ENCODE measurements around the gene SS18L1.
"Not testable (repeated sequence)": the region's sequence is repeated elsewhere in the genome, so short reads cannot be mapped to it uniquely, and the experiment has no call there.

The SS18L1 gene

DNA sequence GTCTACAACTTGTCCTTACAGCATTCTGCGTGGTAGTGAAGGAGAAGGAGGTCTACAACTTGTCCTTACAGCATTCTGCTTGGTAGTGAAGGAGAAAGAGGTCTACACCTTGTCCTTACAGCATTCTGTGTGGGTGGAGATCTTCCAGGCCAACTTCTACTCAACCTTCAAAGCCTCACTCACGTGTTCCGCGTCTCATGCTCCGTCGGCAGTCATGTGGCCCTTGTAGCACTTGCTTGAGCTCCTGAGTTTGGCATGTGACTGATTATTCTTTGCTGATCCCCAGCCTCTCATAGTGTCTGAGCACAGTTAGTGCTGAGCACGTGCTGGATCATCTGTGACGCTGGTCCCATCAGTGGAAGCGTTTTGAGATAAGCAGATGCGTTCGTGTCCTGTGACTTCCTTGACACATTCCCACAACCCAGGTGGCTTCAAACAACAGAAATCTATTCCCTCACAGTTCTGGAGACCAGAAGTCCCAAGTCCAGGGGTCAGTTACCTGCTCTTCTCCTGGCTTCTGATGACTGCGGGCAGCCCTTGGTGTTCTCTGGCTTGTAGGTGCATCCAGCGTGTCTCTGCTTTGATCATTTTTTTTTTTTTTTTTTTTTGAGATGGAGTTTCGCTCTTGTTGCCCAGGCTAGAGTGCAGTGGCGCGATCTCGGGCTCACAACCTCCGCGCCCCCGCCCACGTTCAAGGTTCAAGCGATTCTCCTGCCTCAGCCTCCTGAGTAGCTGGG is 2.6 kb downstream of the SS18L1 start:
- DNase-seq (ENCODE audit: extremely low read depth, low read depth) = no peak
- TF ChIP-seq, protein P1, sequence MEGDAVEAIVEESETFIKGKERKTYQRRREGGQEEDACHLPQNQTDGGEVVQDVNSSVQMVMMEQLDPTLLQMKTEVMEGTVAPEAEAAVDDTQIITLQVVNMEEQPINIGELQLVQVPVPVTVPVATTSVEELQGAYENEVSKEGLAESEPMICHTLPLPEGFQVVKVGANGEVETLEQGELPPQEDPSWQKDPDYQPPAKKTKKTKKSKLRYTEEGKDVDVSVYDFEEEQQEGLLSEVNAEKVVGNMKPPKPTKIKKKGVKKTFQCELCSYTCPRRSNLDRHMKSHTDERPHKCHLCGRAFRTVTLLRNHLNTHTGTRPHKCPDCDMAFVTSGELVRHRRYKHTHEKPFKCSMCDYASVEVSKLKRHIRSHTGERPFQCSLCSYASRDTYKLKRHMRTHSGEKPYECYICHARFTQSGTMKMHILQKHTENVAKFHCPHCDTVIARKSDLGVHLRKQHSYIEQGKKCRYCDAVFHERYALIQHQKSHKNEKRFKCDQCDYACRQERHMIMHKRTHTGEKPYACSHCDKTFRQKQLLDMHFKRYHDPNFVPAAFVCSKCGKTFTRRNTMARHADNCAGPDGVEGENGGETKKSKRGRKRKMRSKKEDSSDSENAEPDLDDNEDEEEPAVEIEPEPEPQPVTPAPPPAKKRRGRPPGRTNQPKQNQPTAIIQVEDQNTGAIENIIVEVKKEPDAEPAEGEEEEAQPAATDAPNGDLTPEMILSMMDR (IDR thresholded peaks at IDR 0.05; ENCODE audit: low read depth, low read length) = no peak

DNA sequence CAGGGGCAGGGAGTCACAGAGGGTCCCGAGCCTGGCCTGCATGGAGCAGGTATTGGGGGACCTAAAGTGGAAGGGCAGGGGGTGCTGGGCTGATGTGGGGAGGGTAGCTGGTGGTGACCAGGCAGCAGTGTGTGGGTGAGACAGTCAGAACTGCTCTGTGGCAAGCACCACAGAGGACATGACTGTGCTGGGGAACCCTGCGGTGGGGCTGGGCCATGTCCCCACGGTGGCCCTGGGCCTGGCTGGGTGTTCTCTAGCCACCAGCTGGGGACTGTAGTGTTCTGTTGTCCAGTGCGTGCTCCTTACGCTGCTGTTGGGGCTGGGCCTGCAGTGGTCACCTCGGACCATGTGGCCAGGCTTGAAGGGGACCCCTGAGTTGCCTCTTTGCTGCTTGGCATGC is 3.6 kb downstream of the SS18L1 start:
- DNase-seq (ENCODE audit: extremely low read depth, low read depth) = no peak
- TF ChIP-seq, protein P1 (IDR thresholded peaks at IDR 0.05; ENCODE audit: low read depth, low read length) = no peak

- TF ChIP-seq, protein P1 (IDR thresholded peaks at IDR 0.05; ENCODE audit: low read depth, low read length) = no peak
- DNase-seq (ENCODE audit: extremely low read depth, low read depth) = no peak
Observed at GRCh38 chr20:62147528-62147927, 4.0 kb downstream of the SS18L1 start.

DNA sequence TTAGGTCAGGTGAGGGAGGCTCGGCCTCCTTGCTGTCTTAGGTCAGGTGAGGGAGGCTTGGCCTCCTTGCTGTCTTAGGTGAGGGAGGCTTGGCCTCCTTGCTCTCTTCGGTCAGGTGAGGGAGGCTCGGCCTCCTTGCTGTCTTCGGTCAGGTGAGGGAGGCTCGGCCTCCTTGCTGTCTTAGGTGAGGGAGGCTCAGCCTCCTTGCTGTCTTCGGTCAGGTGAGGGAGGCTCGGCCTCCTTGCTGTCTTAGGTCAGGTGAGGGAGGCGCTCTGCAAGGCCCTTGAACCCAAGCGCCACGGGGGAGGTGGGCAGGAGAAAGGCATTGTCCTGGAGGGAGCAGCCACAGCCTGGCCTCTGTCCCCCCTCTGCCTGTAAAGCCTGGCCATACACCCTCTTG is 4.8 kb downstream of the SS18L1 start:
- not testable (repeated sequence) for DNase-seq (ENCODE audit: extremely low read depth, low read depth)

DNA sequence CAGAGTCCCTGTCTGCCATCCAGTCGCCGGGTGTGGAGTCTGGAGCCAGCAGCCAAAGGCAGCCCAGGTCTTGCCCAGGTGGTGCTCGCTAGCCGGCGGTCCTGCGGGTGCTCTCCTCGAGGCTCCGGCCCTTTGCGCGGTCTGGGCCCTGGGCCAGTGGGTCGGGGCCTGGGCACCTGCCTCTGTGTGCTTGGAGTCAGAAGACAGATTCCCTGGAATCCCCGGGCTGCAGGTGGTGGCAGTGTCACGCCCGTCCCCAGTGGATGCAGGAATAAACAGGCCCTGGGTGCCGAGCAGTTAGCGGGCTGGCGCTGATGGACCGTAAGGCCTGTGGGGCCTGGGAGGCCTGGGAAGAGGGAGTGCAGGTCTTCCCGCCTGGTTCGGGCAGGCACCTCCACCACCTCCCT is 5.3 kb downstream of the SS18L1 start:
- DNase-seq (ENCODE audit: extremely low read depth, low read depth) = no peak
- TF ChIP-seq, protein P1 (IDR thresholded peaks at IDR 0.05; ENCODE audit: low read depth, low read length) = no peak

DNA sequence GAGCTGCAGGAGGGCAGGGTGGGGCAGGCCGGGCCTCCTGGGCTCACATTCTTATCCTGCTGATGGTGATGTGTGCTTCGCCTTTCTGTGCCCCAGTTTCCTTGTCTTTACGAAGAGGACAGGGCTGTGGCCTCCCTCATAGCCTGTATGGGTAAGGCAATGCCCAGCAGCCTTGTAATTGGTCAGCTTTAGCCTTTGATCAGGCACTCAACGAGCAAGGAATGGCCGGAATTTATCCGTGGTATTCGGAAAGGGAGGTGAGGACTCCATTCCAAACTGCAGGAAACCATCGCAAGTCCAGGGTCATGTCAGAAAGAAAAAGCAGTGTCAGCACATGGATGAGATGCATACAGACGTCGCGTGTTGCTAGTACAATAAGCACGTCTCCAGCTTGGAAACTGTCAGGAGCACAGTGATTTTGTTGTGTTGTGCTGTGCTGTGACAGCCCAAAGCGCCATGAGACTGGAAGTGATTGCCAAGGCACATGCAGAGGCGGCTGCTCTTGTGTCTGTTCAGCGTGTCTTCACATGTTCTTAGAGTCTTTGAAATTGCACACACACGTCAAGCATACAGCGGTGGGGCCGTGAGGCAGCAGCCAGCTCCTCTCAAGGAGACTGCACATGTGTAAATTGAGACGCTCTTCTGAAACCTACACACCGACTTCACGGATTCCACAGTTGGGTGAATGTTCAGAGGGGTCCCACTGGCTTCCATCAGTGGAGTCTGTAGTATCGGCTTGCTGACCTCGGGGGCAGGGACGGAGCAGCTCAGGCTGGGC is 6.2 kb downstream of the SS18L1 start:
- TF ChIP-seq, protein P1 (IDR thresholded peaks at IDR 0.05; ENCODE audit: low read depth, low read length) = no peak
- no peak for DNase-seq (ENCODE audit: extremely low read depth, low read depth)

DNA sequence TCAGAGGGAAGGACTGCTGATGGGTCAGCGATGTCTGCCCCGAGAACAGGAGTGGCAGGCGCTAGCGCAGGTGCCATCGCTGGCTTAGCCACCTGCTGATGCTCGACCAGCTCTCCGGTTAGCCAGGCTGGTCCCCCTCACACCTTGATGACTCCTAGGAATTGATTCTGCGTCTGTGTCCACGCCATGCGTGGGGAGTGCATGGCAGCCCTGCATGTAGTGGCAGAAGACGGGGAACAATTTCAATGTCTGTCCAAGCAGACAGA is 6.7 kb downstream of the SS18L1 start:
- TF ChIP-seq, protein P1 (IDR thresholded peaks at IDR 0.05; ENCODE audit: low read depth, low read length) = no peak
- no peak for DNase-seq (ENCODE audit: extremely low read depth, low read depth)
